HUES6 (cell line): ENCODE measurements around the gene GUCA1C.

ENCODE experiments used
- H3K27ac ChIP-seq: 2 replicates; pipeline ENCODE4 v1.7.0; 2013; ENCODE audit warnings: low read depth, mild to moderate bottlenecking, low read length, inconsistent platforms
- H3K27me3 ChIP-seq: 2 replicates; pipeline ENCODE4 v1.6.1; 2013; ENCODE audit warnings: low read length; ENCODE audit not compliant: control insufficient read depth, insufficient read depth
- H3K36me3 ChIP-seq: 2 replicates; pipeline ENCODE4 v1.6.1; 2013; ENCODE audit warnings: low read length; ENCODE audit not compliant: control insufficient read depth, insufficient read depth
- H3K4me1 ChIP-seq: 2 replicates; pipeline ENCODE4 v1.6.1; 2013; ENCODE audit warnings: low read length; ENCODE audit not compliant: control insufficient read depth, insufficient read depth
- H3K4me3 ChIP-seq: 2 replicates; pipeline ENCODE4 v1.5.1; 2013; ENCODE audit warnings: low read depth, low read length
- H3K9ac ChIP-seq: one replicate; pipeline ENCODE4 v1.6.1; 2013; ENCODE audit warnings: mild to moderate bottlenecking, low read length
- H3K9me3 ChIP-seq: 2 replicates; pipeline ENCODE4 v1.6.1; 2013; ENCODE audit warnings: low read depth, low read length; ENCODE audit not compliant: control insufficient read depth, insufficient read depth

The GUCA1C gene

DNA sequence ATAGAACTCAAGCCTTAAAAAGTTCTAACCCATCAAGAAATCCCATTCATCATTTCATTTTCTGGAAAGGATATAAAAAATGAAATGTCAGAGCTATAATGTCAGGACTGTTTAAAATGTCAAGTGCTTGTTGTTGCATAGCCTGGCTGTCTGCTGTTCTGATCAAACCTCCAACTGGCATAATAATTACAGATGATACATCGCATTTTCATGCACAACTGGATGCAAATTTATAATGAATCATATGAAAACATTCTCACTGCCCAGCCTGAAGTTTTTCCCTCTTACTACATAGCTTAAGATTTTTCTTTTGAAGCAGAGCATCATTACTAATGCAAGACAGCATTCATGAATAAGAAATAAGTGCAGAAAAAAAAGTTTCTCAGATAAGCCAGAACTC lies 46.5 kb downstream of the GUCA1C start:
- H3K4me1 ChIP-seq, result no peaks in the 10 kb centered on the region
- H3K36me3 ChIP-seq, result no peaks in the 10 kb centered on the region
- H3K9ac ChIP-seq, result no peak overlapping the region
- no peak overlapping the region for H3K4me3 ChIP-seq
- H3K9me3 ChIP-seq, result no peaks in the 10 kb centered on the region
- no peak overlapping the region for H3K27ac ChIP-seq
- H3K27me3 ChIP-seq, result no peaks in the 10 kb centered on the region

DNA sequence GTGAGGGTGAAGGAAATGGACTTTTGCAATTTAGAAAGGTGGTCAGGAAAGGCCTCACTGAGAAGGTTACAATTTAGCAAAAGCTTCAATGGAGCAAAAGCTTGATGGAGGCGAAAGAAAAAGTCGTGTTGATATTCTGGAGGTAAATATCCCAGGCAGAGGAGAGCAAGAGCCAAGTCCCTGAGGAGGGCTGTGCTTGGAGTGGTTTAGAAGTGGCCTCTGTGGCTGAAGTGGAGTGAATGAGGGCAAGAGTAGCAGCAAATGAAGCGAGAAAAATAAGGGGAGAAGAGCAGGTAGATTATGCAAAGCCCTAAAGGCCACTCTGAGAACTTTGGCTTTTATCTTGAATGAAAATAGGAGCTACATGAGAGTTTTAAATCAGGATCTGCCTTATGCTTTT lies 54.1 kb downstream of the GUCA1C start:
- Histone ChIP-seq H3K27ac (no peak overlapping the region), H3K36me3 (no peaks in the 10 kb centered on the region), H3K9me3 (no peaks in the 10 kb centered on the region), H3K4me3 (no peak overlapping the region), H3K27me3 (no peaks in the 10 kb centered on the region), H3K4me1 (no peaks in the 10 kb centered on the region), H3K9ac (no peak overlapping the region)

DNA sequence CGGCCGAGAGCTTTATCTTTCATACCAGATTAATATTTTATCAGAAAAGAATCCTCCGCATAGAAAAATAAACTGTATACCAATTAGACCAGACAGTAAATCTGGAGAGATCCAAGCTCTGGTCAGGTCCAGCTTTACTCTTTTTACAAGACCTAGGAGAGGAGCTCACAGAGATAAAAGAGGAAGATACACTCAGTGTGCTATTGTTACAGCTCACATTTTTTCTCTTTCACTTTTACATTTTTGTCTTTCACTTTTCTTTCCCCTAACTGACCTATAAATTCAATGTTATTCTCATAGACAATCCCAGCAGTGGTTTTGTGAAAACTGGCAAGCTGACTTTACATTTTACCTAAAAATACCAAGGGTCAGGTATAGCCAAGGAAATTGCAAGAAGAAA lies 55.8 kb downstream of the GUCA1C start:
- no peak overlapping the region for H3K4me3 ChIP-seq
- no peaks in the 10 kb centered on the region for H3K4me1 ChIP-seq
- no peaks in the 10 kb centered on the region for H3K9me3 ChIP-seq
- no peaks in the 10 kb centered on the region for H3K36me3 ChIP-seq
- no peak overlapping the region for H3K9ac ChIP-seq
- no peak overlapping the region for H3K27ac ChIP-seq
- H3K27me3 ChIP-seq, result no peaks in the 10 kb centered on the region

- Histone ChIP-seq H3K27ac (no peak overlapping the region), H3K27me3 (no peaks in the 10 kb centered on the region), H3K36me3 (no peaks in the 10 kb centered on the region), H3K9me3 (no peaks in the 10 kb centered on the region), H3K4me1 (no peaks in the 10 kb centered on the region), H3K9ac (no peak overlapping the region), H3K4me3 (no peak overlapping the region)
These were observed 58.7 kb downstream of the GUCA1C start for GRCh38 chr3:108894981-108895380.

DNA sequence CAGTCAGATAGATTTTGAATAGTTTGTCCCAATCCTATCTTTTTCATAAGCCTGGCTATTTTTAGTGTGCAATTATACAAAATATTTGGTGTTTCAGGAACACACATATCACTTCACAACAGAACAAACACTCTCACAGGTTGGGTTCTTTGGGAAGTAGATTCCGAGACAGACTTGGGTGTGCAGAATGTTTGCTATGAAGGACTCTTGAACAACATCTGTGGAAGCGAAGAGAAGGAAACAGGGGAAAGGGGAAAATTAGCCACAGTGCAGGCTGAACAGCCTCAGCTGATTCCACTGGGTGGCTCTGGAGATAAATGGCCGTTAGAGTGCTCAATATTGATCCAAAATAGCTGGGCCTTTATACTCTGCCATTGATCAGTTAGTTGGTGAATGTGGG lies 61.8 kb downstream of the GUCA1C start:
- no peak overlapping the region for H3K27ac ChIP-seq
- peaks cover 11% of the 10 kb centered on the region for H3K4me1 ChIP-seq
- H3K36me3 ChIP-seq, result no peaks in the 10 kb centered on the region
- no peak overlapping the region for H3K9ac ChIP-seq
- H3K27me3 ChIP-seq, result no peaks in the 10 kb centered on the region
- no peaks in the 10 kb centered on the region for H3K9me3 ChIP-seq
- no peak overlapping the region for H3K4me3 ChIP-seq

- Histone ChIP-seq H3K4me3 (no peak overlapping the region), H3K4me1 (peaks cover 11% of the 10 kb centered on the region), H3K27me3 (no peaks in the 10 kb centered on the region), H3K27ac (no peak overlapping the region), H3K9me3 (no peaks in the 10 kb centered on the region), H3K9ac (no peak overlapping the region), H3K36me3 (no peaks in the 10 kb centered on the region)
These were observed 65.9 kb downstream of the GUCA1C start for GRCh38 chr3:108887777-108888176.

- no peaks in the 10 kb centered on the region for H3K9me3 ChIP-seq
- H3K27me3 ChIP-seq, result no peaks in the 10 kb centered on the region
- peaks cover 11% of the 10 kb centered on the region for H3K4me1 ChIP-seq
- no peak overlapping the region for H3K27ac ChIP-seq
- no peak overlapping the region for H3K4me3 ChIP-seq
- no peak overlapping the region for H3K9ac ChIP-seq
- H3K36me3 ChIP-seq, result no peaks in the 10 kb centered on the region
These were observed 66.6 kb downstream of the GUCA1C start for GRCh38 chr3:108887121-108887520.

GRCh38 chr3:108883373-108883772 lies 70.3 kb downstream of the GUCA1C start:
- Histone ChIP-seq H3K9ac (no peak overlapping the region), H3K27ac (no peak overlapping the region), H3K36me3 (no peaks in the 10 kb centered on the region), H3K4me3 (no peak overlapping the region), H3K9me3 (no peaks in the 10 kb centered on the region), H3K4me1 (peaks cover 11% of the 10 kb centered on the region), H3K27me3 (no peaks in the 10 kb centered on the region)

GRCh38 chr3:108882762-108883161 lies 70.9 kb downstream of the GUCA1C start:
- H3K4me1 ChIP-seq, result peaks cover 8% of the 10 kb centered on the region
- H3K9ac ChIP-seq, result no peak overlapping the region
- H3K4me3 ChIP-seq, result no peak overlapping the region
- no peaks in the 10 kb centered on the region for H3K9me3 ChIP-seq
- H3K27me3 ChIP-seq, result no peaks in the 10 kb centered on the region
- no peak overlapping the region for H3K27ac ChIP-seq
- no peaks in the 10 kb centered on the region for H3K36me3 ChIP-seq

- Histone ChIP-seq H3K27me3 (no peaks in the 10 kb centered on the region), H3K4me3 (no peak overlapping the region), H3K36me3 (no peaks in the 10 kb centered on the region), H3K9me3 (no peaks in the 10 kb centered on the region), H3K9ac (no peak overlapping the region), H3K27ac (no peak overlapping the region), H3K4me1 (no peaks in the 10 kb centered on the region)
These were observed 73.8 kb downstream of the GUCA1C start for GRCh38 chr3:108879915-108880314.

- H3K4me1 ChIP-seq, result no peaks in the 10 kb centered on the region
These were observed 75.8 kb downstream of the GUCA1C start for GRCh38 chr3:108877901-108878300.

DNA sequence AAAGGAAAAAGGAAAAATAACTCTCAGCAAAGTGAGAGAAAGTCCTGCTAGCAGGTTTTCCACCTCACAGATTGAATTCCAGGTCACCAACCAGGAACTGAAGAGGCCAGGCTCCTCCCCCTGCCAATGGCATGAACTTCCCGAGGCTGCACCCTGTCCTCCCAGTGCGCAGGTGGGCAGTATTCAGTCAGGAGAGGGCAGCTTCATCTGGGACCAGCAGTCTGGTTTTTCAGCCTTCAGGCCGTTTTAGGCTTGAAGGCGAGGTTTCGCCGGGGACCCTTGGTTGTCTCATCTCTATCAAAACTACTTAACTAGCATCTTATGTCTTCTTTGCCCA lies 89.9 kb downstream of the GUCA1C start:
- Histone ChIP-seq H3K9me3 (no peaks in the 10 kb centered on the region), H3K36me3 (no peaks in the 10 kb centered on the region), H3K27me3 (no peaks in the 10 kb centered on the region), H3K4me1 (peaks cover 28% of the 10 kb centered on the region), H3K9ac (no peak overlapping the region), H3K4me3 (no peak overlapping the region), H3K27ac (no peak overlapping the region)

More at GRCh38 chr3:108877901-108878300, 75.8 kb downstream of the GUCA1C start:
- no peaks in the 10 kb centered on the region for H3K9me3 ChIP-seq
- no peaks in the 10 kb centered on the region for H3K36me3 ChIP-seq
- no peaks in the 10 kb centered on the region for H3K27me3 ChIP-seq
- H3K27ac ChIP-seq, result no peak overlapping the region
- H3K9ac ChIP-seq, result no peak overlapping the region
- no peak overlapping the region for H3K4me3 ChIP-seq
